Fibroblast of lung (primary cell): Measurements from ENCODE around the gene MID1.

Experiments used
- CTCF ChIP-seq, 2 donors: IDR thresholded peaks in 1 of 2; conservative IDR thresholded peaks in 1 of 2; 1 replicate in 1 of 2; 2 replicates in 1 of 2; pipeline ENCODE4 v1.5.1; 2011 to 2012; ENCODE audit warnings: low read length in 2 of 2, control low read depth in 1 of 2, inconsistent platforms in 1 of 2, low read depth in 1 of 2, mild to moderate bottlenecking in 1 of 2
- EZH2 ChIP-seq: IDR thresholded peaks from 2 replicates; pipeline ENCODE4 v1.5.1; 2012; ENCODE audit warnings: low read length, control low read depth, mild to moderate bottlenecking; ENCODE audit errors: missing control alignments

GRCh38 chrX:10549280-10549679 is 71.1 kb downstream of the MID1 start:
- TF ChIP-seq CTCF (conservative IDR thresholded peaks at IDR 0.05 in 1 of 2, IDR thresholded peaks at IDR 0.05 in 1 of 2; ENCODE audit: low read depth in 1 of 2, low read length in 2 of 2) (no peak), EZH2 (no peak)
